Endothelial cell of umbilical vein (primary cell): ENCODE measurements around the gene SCD. TPM values are rescaled to one million over a fixed set of nuclear protein-coding genes. Genes with fewer than 3 reads are reported as not detected.

Experiments used
- BruUV-seq: library from RNA; stranded (reverse); fragments of 400-500 nt; replicated peaks from 2 replicates; lab custom pipeline; 2021; lab: Mats Ljungman, UMichigan
- CTCF ChIA-PET: fragments of 300-600, 350-600 bp; sonication (Branson Sonifier 250); formaldehyde crosslinking; loops from one replicate; lab custom pipeline; 2021; ENCODE audit warnings: antibody characterized with exemption, inconsistent platforms; lab: Charles Lee
- POLR2A ChIA-PET: fragments of 300-600, 350-600 bp; sonication (Branson Sonifier 250); formaldehyde crosslinking; loops from one replicate; lab custom pipeline; 2021; ENCODE audit warnings: antibody characterized with exemption, inconsistent platforms; lab: Charles Lee
- DNase-seq: peaks from one replicate; pipeline ENCODE4 v3.0.0-alpha.2; 2011; ENCODE audit warnings: low read depth, low spot score
- FAIRE-seq: peaks from 2 replicates; lab custom pipeline; 2011; peaks lifted over from hg19 to GRCh38; lab: Jason Lieb, UNC
- H2AFZ ChIP-seq: 2 replicates; pipeline ENCODE4 v1.6.0; 2012; ENCODE audit warnings: low read depth, low read length, control low read depth, inconsistent platforms
- H3K27ac ChIP-seq: 2 replicates; pipeline ENCODE4 v1.5.1; 2011; ENCODE audit warnings: low read depth, mild to moderate bottlenecking, control low read depth, low read length, moderate library complexity; ENCODE audit not compliant: insufficient read depth
- H3K27me3 ChIP-seq, 2 experiments: 2 replicates each; pipeline versions ENCODE4 v1.6.0 to v1.6.1; 2011; ENCODE audit warnings: low read length in 2 of 2, mixed read lengths in 1 of 2; ENCODE audit not compliant: control insufficient read depth in 2 of 2, insufficient read depth in 2 of 2
- H3K36me3 ChIP-seq, 2 experiments: 2 replicates in 1 of 2; 3 replicates in 1 of 2; pipeline ENCODE4 v1.5.1; 2011; ENCODE audit warnings: low read length in 2 of 2, mild to moderate bottlenecking in 1 of 2, moderate library complexity in 1 of 2; ENCODE audit not compliant: control insufficient read depth in 2 of 2, insufficient read depth in 2 of 2; ENCODE audit errors: extremely low read depth in 1 of 2
- H3K4me1 ChIP-seq: 3 replicates; pipeline ENCODE4 v1.5.1; 2011; ENCODE audit warnings: mild to moderate bottlenecking, low read length; ENCODE audit not compliant: control insufficient read depth, insufficient read depth; ENCODE audit errors: extremely low read depth
- H3K4me2 ChIP-seq: 2 replicates; pipeline ENCODE4 v1.6.1; 2011; ENCODE audit warnings: low read length, control low read depth, mixed read lengths; ENCODE audit not compliant: insufficient read depth
- H3K4me3 ChIP-seq, 3 experiments: fragments of 200-600 bp in 1 of 3; sonication (generic), shearing (Covaris generic) in 1 of 3; replicated peaks in 1 of 3; 2 replicates each; pipeline ENCODE4 v1.5.1; 2011 to 2016; ENCODE audit warnings: control low read depth in 3 of 3, low read length in 3 of 3, mild to moderate bottlenecking in 2 of 3, inconsistent platforms in 1 of 3, low read depth in 1 of 3, moderate library complexity in 1 of 3; ENCODE audit not compliant: insufficient read depth in 1 of 3
- H3K79me2 ChIP-seq: 2 replicates; pipeline ENCODE4 v1.6.0; 2012; ENCODE audit warnings: low read length, inconsistent platforms; ENCODE audit not compliant: control insufficient read depth, insufficient read depth
- H3K9ac ChIP-seq: replicated peaks from 2 replicates; pipeline ENCODE3; 2011; ENCODE audit warnings: low read length, control low read depth; ENCODE audit not compliant: insufficient read depth; ENCODE audit errors: extremely low read depth
- H3K9me1 ChIP-seq: replicated peaks from 3 replicates; pipeline ENCODE4 v1.6.0; 2011; ENCODE audit warnings: mild to moderate bottlenecking, low read length; ENCODE audit not compliant: control insufficient read depth, insufficient read depth; ENCODE audit errors: extremely low read depth
- H3K9me3 ChIP-seq: replicated peaks from 2 replicates; pipeline ENCODE4 v1.5.1; 2012; ENCODE audit warnings: low read length, inconsistent platforms; ENCODE audit not compliant: control insufficient read depth, insufficient read depth
- H4K20me1 ChIP-seq: replicated peaks from 2 replicates; pipeline ENCODE3; 2011; ENCODE audit warnings: mild to moderate bottlenecking, low read length; ENCODE audit not compliant: control insufficient read depth, insufficient read depth; ENCODE audit errors: extremely low read depth
- CTCF ChIP-seq, 2 donors: IDR thresholded peaks; 1 replicate in 1 of 2; 2 replicates in 1 of 2; pipeline ENCODE4 v1.5.1; 2011; ENCODE audit warnings: low read length in 2 of 2, mild to moderate bottlenecking in 2 of 2, moderate library complexity in 2 of 2, control low read depth in 1 of 2, inconsistent platforms in 1 of 2, low read depth in 1 of 2; ENCODE audit not compliant: insufficient read depth in 1 of 2; ENCODE audit errors: extremely low read depth in 1 of 2
- EZH2 ChIP-seq: IDR thresholded peaks from 2 replicates; pipeline ENCODE4 v1.6.1; 2012; ENCODE audit warnings: borderline replicate concordance, low read depth, mild to moderate bottlenecking, moderate library complexity, low read length, inconsistent platforms; ENCODE audit not compliant: severe bottlenecking
- FOS ChIP-seq: IDR thresholded peaks from 2 replicates; pipeline ENCODE4 v1.6.1; 2011; ENCODE audit warnings: mild to moderate bottlenecking, low read length, moderate library complexity, borderline replicate concordance; ENCODE audit not compliant: insufficient read depth
- GATA2 ChIP-seq: IDR thresholded peaks from 2 replicates; pipeline ENCODE4 v1.7.0; 2011; ENCODE audit warnings: low read depth, mild to moderate bottlenecking, moderate library complexity, mixed read lengths, low read length; ENCODE audit not compliant: insufficient read length, insufficient read depth
- JUN ChIP-seq: IDR thresholded peaks from 2 replicates; pipeline ENCODE4 v1.6.1; 2011; ENCODE audit warnings: borderline replicate concordance, low read depth; ENCODE audit not compliant: insufficient read length, insufficient read depth
- MAX ChIP-seq: IDR thresholded peaks from 2 replicates; pipeline ENCODE4 v1.6.1; 2011; ENCODE audit not compliant: insufficient read depth, insufficient read length
- MYC ChIP-seq: IDR thresholded peaks from one replicate; pipeline ENCODE4 v1.6.1; 2011; ENCODE audit warnings: mild to moderate bottlenecking, low read depth, low read length
- POLR2A ChIP-seq: IDR thresholded peaks from 2 replicates; pipeline ENCODE4 v1.6.1; 2012; ENCODE audit warnings: low read depth, mild to moderate bottlenecking, control low read depth, low read length
- POLR2AphosphoS5 ChIP-seq: IDR thresholded peaks from 2 replicates; pipeline ENCODE4 v1.6.1; 2012; ENCODE audit warnings: low read depth, mild to moderate bottlenecking, control low read depth, low read length, moderate library complexity; ENCODE audit not compliant: insufficient read depth
- dilution Hi-C: fragments of 300-500 bp; cut with MboI; formaldehyde crosslinking; loops from one replicate; pipeline ENCODE4 v1.15.0; 2019; ENCODE audit warnings: low sequenced_read_pairs; ENCODE audit not compliant: extremely low pct_ligation_motif_present
- intact Hi-C: fragments of 100-400 bp; cut with micrococcal nuclease; formaldehyde crosslinking; loops from one replicate; pipeline ENCODE4 v1.10.0; 2022
- polyA plus RNA-seq, 4 experiments: library from polyadenylated mRNA; depleted of rRNA in 3 of 4; stranded (reverse) in 3 of 4; unstranded in 1 of 4; fragments of >200 nt; gene quantifications; 2 replicates each; pipeline versions ENCODE4 v1.2.1 to v1.2.3, GENCODE V29; 2011 to 2012; ENCODE audit warnings: missing spikeins in 1 of 4
- total RNA-seq: library from RNA; stranded (reverse); gene quantifications from 2 replicates; pipeline ENCODE4 v1.2.3, GENCODE V29; 2021

Gene SCD
- total and polyA plus RNA-seq, 2 donors (not counting 3 experiments of a cell fraction or from before 2014, with no cell fraction given): 258 to 426 TPM

DNA sequence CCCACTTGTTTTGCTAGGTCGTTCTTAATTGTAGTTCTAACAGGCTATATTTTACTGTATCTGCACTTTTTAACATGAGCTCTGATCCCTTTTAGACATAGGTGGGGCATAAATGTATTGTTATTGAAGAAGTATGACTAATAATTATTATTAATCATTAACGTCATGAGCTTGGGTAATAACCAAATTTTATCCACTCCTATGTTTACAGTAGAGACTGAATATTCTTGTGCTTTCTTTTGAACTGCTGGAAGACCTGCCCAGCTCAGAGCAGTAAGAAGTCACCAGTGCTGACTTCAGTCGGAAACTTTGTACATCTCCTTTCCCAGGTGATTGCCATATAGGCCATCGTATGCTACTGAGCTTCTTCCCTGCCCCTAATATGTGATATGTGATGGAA lies 35.7 kb upstream of the SCD start:
- TF ChIP-seq FOS (no peak), MAX (no peak), POLR2A (no peak), CTCF (IDR thresholded peaks at IDR 0.05; ENCODE audit: extremely low read depth in 1 of 2, insufficient read depth in 1 of 2, low read depth in 1 of 2, low read length in 2 of 2) (no peak), GATA2 (no peak), MYC (no peak), JUN (no peak), POLR2AphosphoS5 (no peak), EZH2 (no peak)
- intact Hi-C loops (no loop called here), dilution Hi-C loops (no loop called here)
- Histone ChIP-seq H3K9ac (no peak overlapping the region), H3K27me3 (peaks cover 6 to 27% of the 10 kb centered on the region in 2 experiments), H3K36me3 (no peaks in the 10 kb centered on the region), H3K9me1 (no peaks in the 10 kb centered on the region), H4K20me1 (no peaks in the 10 kb centered on the region), H3K4me2 (no peak overlapping the region), H3K9me3 (no peaks in the 10 kb centered on the region), H3K4me3 (no peak overlapping the region), H3K4me1 (no peaks in the 10 kb centered on the region), H3K27ac (no peak overlapping the region), H2AFZ (no peak overlapping the region), H3K79me2 (no peaks in the 10 kb centered on the region)
- no TSS peak for BruUV-seq
- CTCF ChIA-PET: interaction anchor here (0.9 to 1.1 kb wide), 2 partner anchors 13 to 207 kb away, joined by 3 read pairs; no protein-coding TSS in a partner anchor
- POLR2A ChIA-PET: no interaction called here
- DNase-seq (no peak), FAIRE-seq (no peak)
